Ureter (tissue), 1 donor: ENCODE measurements around the gene NDOR1. TPM values are rescaled to one million over a fixed set of nuclear protein-coding genes. Genes with fewer than 3 reads are reported as not detected.

ENCODE experiments used
- DNase-seq: peaks from one replicate; pipeline ENCODE4 v3.0.0-alpha.2; 2020; ENCODE audit warnings: low spot score
- total RNA-seq: library from RNA; stranded (reverse); gene quantifications from one replicate; pipeline ENCODE4 v1.2.4, GENCODE V29; 2023
- donor health status: DM: yes; HTN: yes; CAD: no.

The NDOR1 gene
- total RNA-seq, 1 donor from 2014 or later = 20.3 TPM

- no peak for DNase-seq
Measured at GRCh38 chr9:137220317-137221094, 15.0 kb downstream of the NDOR1 start.

DNA sequence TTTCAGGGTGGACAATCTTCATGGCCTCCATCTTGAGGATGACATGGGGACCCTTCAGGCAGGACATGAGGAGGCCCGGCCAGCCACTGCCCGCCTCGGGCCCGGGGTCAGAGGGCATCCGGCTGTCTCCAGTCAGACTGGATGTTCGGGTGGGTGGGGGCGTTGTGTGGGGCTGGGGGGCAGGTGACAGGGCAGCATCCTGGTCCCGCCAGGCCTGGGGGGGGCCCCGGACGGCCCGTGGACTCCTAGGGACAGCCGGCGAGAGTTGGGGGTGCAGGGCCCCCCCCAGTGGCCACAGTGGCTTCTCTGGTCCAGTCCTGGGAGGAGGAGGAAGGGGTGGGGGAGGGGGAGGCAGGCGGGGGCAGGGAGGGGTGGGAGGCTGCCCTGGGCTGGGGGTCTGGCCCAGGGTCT lies 15.6 kb downstream of the NDOR1 start:
- DNase-seq = no peak

DNA sequence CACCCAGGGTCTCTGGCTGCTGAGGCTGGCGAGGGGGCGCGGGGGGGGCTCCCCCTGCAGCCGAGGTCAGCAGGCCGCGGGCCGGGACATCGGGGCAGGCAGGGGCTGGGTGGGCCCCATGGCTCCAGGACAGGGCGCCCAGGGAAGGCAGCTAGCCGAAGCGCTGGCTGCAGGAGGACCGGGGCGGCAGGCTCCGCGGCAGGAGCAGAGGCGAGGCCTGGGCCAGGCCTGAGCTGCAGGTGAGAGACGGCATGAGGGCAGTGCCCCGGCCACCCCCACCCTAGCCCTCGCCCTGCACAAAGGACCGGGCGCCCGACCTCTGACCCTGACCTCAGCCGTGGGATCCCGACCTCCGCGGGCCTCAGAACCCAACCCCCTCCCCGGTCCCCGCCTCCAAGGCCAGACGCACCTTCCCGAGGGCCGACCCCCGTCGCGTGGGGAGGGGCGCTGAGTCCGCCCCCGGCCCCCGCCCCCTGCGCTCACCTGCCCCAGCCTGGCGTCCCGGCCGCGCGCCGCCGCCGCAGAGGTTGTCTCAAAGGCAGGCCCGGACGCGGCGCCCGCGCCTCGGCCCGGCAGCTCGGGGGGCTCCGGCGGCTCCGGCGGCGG lies 16.1 kb downstream of the NDOR1 start:
- no peak for DNase-seq

DNA sequence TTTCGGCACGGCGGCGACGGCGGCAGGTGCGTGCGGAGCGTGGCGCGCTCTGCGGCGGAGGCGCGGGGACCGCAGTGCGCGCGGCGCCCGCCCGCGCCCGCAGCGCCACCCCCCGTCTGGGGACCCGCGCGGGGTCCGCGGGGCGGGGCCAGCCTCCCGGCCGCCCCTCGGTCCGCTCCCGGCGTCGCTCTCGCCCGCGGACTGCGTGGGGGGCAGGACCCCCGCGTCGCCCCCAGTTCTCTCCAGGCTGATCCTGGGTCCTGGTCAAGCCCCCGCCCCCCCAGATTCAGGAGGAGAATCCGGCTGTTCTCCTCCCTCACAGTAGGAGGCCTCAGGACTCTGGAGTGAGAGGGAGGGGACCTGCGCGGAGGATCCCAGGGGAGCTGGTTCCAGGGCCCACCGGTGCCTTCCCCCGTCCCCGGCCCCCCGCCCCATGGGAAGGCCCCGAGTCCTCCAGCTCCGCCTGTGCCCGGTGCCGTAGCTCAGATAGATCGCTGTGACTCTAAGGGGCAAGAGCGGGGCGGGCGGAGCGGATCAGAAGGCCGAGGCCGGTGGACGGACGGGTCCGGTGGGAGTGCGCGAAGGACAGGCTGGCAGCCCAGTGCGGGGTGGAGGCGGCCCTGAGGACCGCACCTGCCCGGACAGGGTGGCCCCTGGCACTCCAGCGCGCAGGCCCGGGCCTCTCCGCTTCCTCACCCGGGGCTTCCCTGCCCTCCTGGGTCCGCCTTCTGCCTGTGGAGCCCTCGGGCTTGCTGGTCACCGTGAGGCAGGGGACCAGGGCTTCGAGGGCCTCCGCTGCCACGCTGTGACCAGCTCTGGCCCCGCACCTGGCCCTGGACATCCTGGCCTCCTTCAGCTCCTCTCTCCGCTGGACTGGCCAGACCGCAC lies 16.9 kb downstream of the NDOR1 start, which contains the start of gene RNF208:
TSS of gene RNF208 (minus strand) at position 51 of the 888 bp plus-strand sequence. CDS start 1,028 bp downstream, outside the sequence.
- no peak for DNase-seq

- peak; percentile 98 for DNase-seq
Measured at GRCh38 chr9:137223078-137223970, 17.8 kb downstream of the NDOR1 start.

GRCh38 chr9:137224830-137225694 lies 19.6 kb downstream of the NDOR1 start, which contains the start of gene CYSRT1:
Gene CYSRT1, plus strand, starts transcription at chr9:137225174. Its CDS starts 448 bp downstream, at chr9:137225622.
- no peak for DNase-seq

DNA sequence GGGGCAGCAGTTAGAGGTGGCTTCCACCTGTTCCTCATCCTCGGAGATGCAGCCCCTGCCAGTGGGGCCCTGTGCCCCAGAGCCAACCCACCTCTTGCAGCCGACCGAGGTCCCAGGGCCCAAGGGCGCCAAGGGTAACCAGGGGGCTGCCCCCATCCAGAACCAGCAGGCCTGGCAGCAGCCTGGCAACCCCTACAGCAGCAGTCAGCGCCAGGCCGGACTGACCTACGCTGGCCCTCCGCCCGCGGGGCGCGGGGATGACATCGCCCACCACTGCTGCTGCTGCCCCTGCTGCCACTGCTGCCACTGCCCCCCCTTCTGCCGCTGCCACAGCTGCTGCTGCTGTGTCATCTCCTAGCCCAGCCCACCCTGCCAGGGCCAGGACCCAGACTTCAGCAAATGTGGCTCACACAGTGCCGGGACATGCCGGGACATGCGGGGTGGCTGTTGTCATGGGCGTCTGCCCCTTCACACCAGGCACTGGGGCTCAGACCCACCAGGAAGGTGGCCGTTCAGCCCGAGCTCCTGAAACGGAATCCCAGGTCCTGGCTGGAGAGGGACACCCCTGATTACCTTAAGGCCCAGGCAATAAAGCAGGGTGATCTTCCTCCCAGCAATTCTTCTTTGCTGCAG lies 20.3 kb downstream of the NDOR1 start:
- DNase-seq = no peak

GRCh38 chr9:137226338-137227053 lies 21.0 kb downstream of the NDOR1 start:
- DNase-seq = no peak

GRCh38 chr9:137227054-137227852 lies 21.8 kb downstream of the NDOR1 start, which contains the start of gene RNF224:
Gene RNF224, plus strand, starts transcription at chr9:137227502. Its CDS starts 834 bp downstream, at chr9:137228336.
- DNase-seq = peak; percentile 79

DNA sequence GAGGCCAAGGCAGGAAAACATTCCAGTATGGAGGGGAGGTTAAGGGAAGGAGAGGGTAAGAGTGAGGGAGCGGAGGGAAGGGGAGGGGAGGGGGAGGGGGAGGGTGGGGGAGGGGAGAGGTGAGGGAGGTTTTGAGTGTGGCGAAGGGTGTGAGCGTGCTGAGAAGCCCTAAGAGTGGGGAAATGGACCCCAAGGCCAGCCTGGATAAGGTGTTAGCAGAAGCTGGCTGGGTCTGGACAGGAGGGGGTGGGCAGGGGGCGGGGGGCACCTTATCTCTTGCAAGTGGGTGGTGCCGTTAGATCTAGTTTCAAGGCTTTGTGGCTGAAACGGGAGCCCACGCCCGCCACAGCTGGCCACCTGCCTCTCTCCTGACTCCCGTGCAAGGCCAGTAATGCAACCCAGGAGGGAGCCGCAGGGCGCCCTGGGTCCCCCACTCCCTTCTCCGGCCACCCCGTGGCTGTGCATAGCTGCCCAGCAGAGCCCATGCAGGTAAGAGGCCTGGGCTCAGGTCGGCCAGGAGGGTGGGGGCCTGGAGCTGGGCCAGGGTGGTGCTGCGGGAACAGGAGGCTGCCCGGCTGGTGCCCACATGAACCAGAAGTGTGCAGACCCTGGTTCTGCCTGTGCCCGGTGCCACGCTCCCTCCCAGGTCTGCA lies 22.5 kb downstream of the NDOR1 start:
- DNase-seq = no peak

DNA sequence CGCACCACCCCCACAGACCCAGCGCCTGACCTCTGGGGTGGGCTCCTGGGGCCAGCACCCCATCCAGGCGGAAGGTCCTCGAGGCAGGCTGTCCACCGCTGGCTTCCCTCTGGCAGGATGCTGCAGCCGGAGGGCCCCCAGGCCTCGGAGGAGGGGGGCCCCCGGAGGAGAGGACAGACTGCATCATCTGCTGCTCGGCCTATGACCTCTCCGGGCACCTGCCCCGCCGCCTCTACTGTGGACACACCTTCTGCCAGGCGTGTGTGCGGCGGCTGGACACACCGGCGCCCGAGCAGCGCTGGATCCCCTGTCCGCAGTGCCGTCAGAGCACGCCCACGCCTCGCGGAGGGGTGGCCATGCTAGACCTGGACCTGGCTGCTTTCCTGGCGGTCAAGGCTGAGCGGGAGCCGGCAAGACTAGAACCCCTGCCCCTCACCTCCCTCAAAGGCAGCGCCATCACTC lies 23.0 kb downstream of the NDOR1 start:
- DNase-seq = no peak

- DNase-seq = no peak
Measured at GRCh38 chr9:137228968-137229896, 23.7 kb downstream of the NDOR1 start.

- no peak for DNase-seq
Measured at GRCh38 chr9:137229903-137230704, 24.6 kb downstream of the NDOR1 start.

- DNase-seq = no peak
Measured at GRCh38 chr9:137230705-137231371, 25.3 kb downstream of the NDOR1 start, which contains the start of gene SLC34A3. Gene SLC34A3, plus strand, starts transcription at chr9:137230901. Its CDS starts 802 bp downstream, at chr9:137231703.
